Endothelial cell of umbilical vein (primary cell): ENCODE results near the gene KIF5C.

Experiments used
- CTCF ChIP-seq, 2 donors: IDR thresholded peaks; 1 replicate in 1 of 2; 2 replicates in 1 of 2; pipeline ENCODE4 v1.5.1; 2011; ENCODE audit warnings: low read length in 2 of 2, mild to moderate bottlenecking in 2 of 2, moderate library complexity in 2 of 2, control low read depth in 1 of 2, inconsistent platforms in 1 of 2, low read depth in 1 of 2; ENCODE audit not compliant: insufficient read depth in 1 of 2; ENCODE audit errors: extremely low read depth in 1 of 2
- JUN ChIP-seq: IDR thresholded peaks from 2 replicates; pipeline ENCODE4 v1.6.1; 2011; ENCODE audit warnings: borderline replicate concordance, low read depth; ENCODE audit not compliant: insufficient read length, insufficient read depth
- POLR2A ChIP-seq: IDR thresholded peaks from 2 replicates; pipeline ENCODE4 v1.6.1; 2012; ENCODE audit warnings: low read depth, mild to moderate bottlenecking, control low read depth, low read length
- POLR2AphosphoS5 ChIP-seq: IDR thresholded peaks from 2 replicates; pipeline ENCODE4 v1.6.1; 2012; ENCODE audit warnings: low read depth, mild to moderate bottlenecking, control low read depth, low read length, moderate library complexity; ENCODE audit not compliant: insufficient read depth

GRCh38 chr2:149008381-149008780 lies 133.4 kb downstream of the KIF5C start:
- no peak for TF ChIP-seq POLR2A
- no peak for TF ChIP-seq CTCF (IDR thresholded peaks at IDR 0.05; ENCODE audit: extremely low read depth in 1 of 2, insufficient read depth in 1 of 2, low read depth in 1 of 2, low read length in 2 of 2)
- no peak for TF ChIP-seq POLR2AphosphoS5
- TF ChIP-seq JUN: no peak
